HPDE6-E6E7 (cell line): ENCODE data around the gene PCNX1.

Experiments
- DNase-seq: peaks from one replicate; pipeline ENCODE4 v3.0.0; 2011; ENCODE audit warnings: missing footprints; ENCODE audit errors: extremely low spot score

Gene PCNX1

GRCh38 chr14:71150737-71151136 lies 243.5 kb downstream of the PCNX1 start:
- no peak for DNase-seq

- no peak for DNase-seq
Measured at GRCh38 chr14:71155743-71156142, 248.5 kb downstream of the PCNX1 start.

GRCh38 chr14:71163050-71163841 lies 256.0 kb downstream of the PCNX1 start:
- no peak for DNase-seq

- DNase-seq = no peak
Measured at GRCh38 chr14:71163842-71164629, 256.8 kb downstream of the PCNX1 start.
